ENCODE data around the gene RPS6KB2. TPM values are rescaled to one million over a fixed set of nuclear protein-coding genes. Genes with fewer than 3 reads are reported as not detected.

Gene RPS6KB2
- total and polyA plus RNA-seq, 2 of the 4 experiments (the other 2 are of a cell fraction) = 50.7 to 58.4 TPM

DNA sequence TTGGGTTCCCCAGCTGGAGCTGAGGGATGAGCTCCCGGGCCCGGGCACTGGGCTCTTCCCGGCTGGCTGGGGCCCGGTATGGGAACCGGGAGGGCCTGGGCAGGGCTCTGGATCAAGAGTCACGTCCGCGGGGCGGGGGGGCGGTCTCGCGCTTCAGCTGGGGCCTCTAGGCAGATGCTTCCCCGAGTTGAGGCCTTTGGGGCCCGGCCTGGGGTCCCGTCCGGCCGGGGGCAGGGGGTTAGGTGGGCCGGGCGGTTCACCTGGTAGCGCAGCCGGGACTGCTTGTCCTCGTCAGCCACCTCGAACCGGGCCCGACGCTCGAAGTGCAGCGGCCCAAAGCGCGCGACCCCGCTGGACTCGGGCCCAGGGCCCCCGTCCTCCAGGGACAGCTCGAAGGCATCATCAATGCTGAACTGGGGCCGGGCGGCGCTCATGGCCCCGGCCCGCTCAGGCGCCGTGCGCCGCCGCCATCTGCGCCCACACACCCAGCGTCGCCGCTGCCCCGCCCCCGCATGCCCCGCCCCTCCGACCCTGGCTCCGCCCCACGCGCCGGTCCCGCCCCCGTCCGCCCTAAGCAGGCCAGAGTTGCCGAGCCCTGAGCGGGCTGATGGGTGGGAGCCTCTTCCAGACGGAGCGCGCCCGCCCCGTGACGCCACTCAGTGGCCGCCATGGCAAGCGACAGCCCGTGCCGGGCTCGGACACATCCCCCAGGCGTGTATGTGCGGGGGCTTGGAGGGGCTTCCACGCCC is 40.6 kb downstream of the RPS6KB2 start, which contains the start of gene TMEM134:
Gene TMEM134 (minus strand): TSS at position 493 of the 749 bp plus-strand sequence. CDS start 59 bp downstream, at position 434.
- in situ Hi-C loops (cut with MboI; ENCODE audit: low sequenced_read_pairs) = no loop called here
- H3K14ac ChIP-seq (replicated peaks; ENCODE audit: low read depth, low read length) = peak within 1 kb of the TSS; percentile 98
- peak within 1 kb of the TSS; percentile 99 for H2AK9ac ChIP-seq (replicated peaks; ENCODE audit: low read depth, low read length, poor library complexity)
- TF ChIP-seq, protein P1, sequence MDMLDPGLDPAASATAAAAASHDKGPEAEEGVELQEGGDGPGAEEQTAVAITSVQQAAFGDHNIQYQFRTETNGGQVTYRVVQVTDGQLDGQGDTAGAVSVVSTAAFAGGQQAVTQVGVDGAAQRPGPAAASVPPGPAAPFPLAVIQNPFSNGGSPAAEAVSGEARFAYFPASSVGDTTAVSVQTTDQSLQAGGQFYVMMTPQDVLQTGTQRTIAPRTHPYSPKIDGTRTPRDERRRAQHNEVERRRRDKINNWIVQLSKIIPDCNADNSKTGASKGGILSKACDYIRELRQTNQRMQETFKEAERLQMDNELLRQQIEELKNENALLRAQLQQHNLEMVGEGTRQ (IDR thresholded peaks at IDR 0.05; ENCODE audit: low read depth, low read length) = peak; percentile 59; the same call in 1 of the 2 replicates
- TF ChIP-seq MAFK (IDR thresholded peaks at IDR 0.05; ENCODE audit: low read depth, low read length) (no peak), NFE2L2 (IDR thresholded peaks at IDR 0.05; ENCODE audit: low read depth, low read length) (no peak), RCOR1 (IDR thresholded peaks at IDR 0.05; ENCODE audit: insufficient replicate concordance, low read length) (no peak), RFX5 (IDR thresholded peaks at IDR 0.05; ENCODE audit: low read depth, low read length) (no peak), SMC3 (IDR thresholded peaks at IDR 0.05; ENCODE audit: low read depth, low read length) (peak; percentile 53; the same call in 1 of the 2 replicates), POLR2A (IDR thresholded peaks at IDR 0.05; ENCODE audit: low read depth, low read length) (peak; percentile 79), MAZ (IDR thresholded peaks at IDR 0.05; ENCODE audit: borderline replicate concordance, low read depth, low read length) (peak; percentile 88; the same call in 1 of the 2 replicates), RAD21 (IDR thresholded peaks at IDR 0.05; ENCODE audit: low read length) (peak; percentile 54), CHD1 (IDR thresholded peaks at IDR 0.05; ENCODE audit: low read depth, low read length) (no peak), CEBPB (IDR thresholded peaks at IDR 0.05; ENCODE audit: low read depth, low read length) (no peak), BHLHE40 (IDR thresholded peaks at IDR 0.05; ENCODE audit: low read depth, low read length) (peak; percentile 78; the same call in 1 of the 2 replicates), FOS (IDR thresholded peaks at IDR 0.05; ENCODE audit: low read depth, low read length) (no peak)
- TF ChIP-seq, protein P2, sequence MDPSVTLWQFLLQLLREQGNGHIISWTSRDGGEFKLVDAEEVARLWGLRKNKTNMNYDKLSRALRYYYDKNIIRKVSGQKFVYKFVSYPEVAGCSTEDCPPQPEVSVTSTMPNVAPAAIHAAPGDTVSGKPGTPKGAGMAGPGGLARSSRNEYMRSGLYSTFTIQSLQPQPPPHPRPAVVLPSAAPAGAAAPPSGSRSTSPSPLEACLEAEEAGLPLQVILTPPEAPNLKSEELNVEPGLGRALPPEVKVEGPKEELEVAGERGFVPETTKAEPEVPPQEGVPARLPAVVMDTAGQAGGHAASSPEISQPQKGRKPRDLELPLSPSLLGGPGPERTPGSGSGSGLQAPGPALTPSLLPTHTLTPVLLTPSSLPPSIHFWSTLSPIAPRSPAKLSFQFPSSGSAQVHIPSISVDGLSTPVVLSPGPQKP (IDR thresholded peaks at IDR 0.05; ENCODE audit: borderline replicate concordance, low read depth, low read length) = no peak

More for the DNA sequence above, 40.6 kb downstream of the RPS6KB2 start, which contains the start of gene TMEM134:
- peaks cover 4 to 24% of the 10 kb centered on the region in 2 experiments; a peak in 2 of 4 replicates for H3K79me1 ChIP-seq (ENCODE audit: low read depth in 1 of 2, low read length in 2 of 2)
- H3K4ac ChIP-seq (ENCODE audit: low read depth, low read length) = peak within 1 kb of the TSS; percentile 94
- peak within 1 kb of the TSS; percentile 52 for H3K56ac ChIP-seq (ENCODE audit: extremely low read depth, insufficient read depth, low read length)
- H4K8ac ChIP-seq (ENCODE audit: low read depth in 2 of 2, low read length in 2 of 2) = peak within 1 kb of the TSS; percentile 100
- BruUV-seq (replicated peaks) = no TSS peak
- 0% methylated on average over 32 of the region's 76 CpGs; no CpG with 5 or more reads in 1 of the 2 experiments for WGBS, 2 experiments (ENCODE audit: extremely low coverage in 2 of 2, insufficient read length in 1 of 2)
- H2BK120ac ChIP-seq (ENCODE audit: low read depth, low read length) = peak within 1 kb of the TSS; percentile 61
- ChIA-PET POLR2A (ENCODE audit: unreplicated experiment) (interaction anchor here (0.6 to 1.3 kb wide), 2 partner anchors 26 to 68 kb away, joined by 4 to 6 read pairs; partner anchors contain the start of genes CORO1B and PPP1CA), CTCF (interaction anchor here (0.7 to 1.5 kb wide), 2 partner anchors 67 to 117 kb away, joined by 3 read pairs; partner anchors contain the start of gene PPP1CA)
- peak within 1 kb of the TSS; percentile 66 for H2BK5ac ChIP-seq (ENCODE audit: low read depth, low read length, poor library complexity, severe bottlenecking)
- peak within 1 kb of the TSS; percentile 79 for H3K9ac ChIP-seq (ENCODE audit: low read depth, low read length)
- H3K36me3 ChIP-seq (ENCODE audit: control insufficient read depth, insufficient read depth, low read length) = peaks cover 2% of the 10 kb centered on the region; the same call in 1 of the 2 replicates
- ATAC-seq (ENCODE audit: low read depth) (peak; percentile 96), DNase-seq (peak; percentile 87)
- H4K91ac ChIP-seq (ENCODE audit: insufficient read depth, low read depth, low read length) = peak within 1 kb of the TSS; percentile 93
- peaks cover 12% of the 10 kb centered on the region for H3K9me1 ChIP-seq (ENCODE audit: insufficient read depth, low read length)
- H3K18ac ChIP-seq (ENCODE audit: low read depth, low read length) = peak within 1 kb of the TSS; percentile 16
- peak within 1 kb of the TSS; percentile 94 for H3K4me2 ChIP-seq (ENCODE audit: low read depth, low read length)
- peak within 1 kb of the TSS; percentile 60 for H4K5ac ChIP-seq (ENCODE audit: low read depth, low read length)
- no peaks in the 10 kb centered on the region for H4K20me1 ChIP-seq (ENCODE audit: insufficient read depth, low read length)
- H2AFZ ChIP-seq (replicated peaks; ENCODE audit: low read length, poor library complexity) = peak within 1 kb of the TSS; percentile 100
- no peak within 1 kb of the TSS for H2BK15ac ChIP-seq (ENCODE audit: low read depth, low read length)
- peaks cover 7% of the 10 kb centered on the region for H3K4me1 ChIP-seq (ENCODE audit: control insufficient read depth, insufficient read depth, low read length)
- peak within 1 kb of the TSS; percentile 87 for H2AK5ac ChIP-seq (ENCODE audit: low read depth, low read length)
- H3K23ac ChIP-seq (ENCODE audit: low read depth, low read length) = peak within 1 kb of the TSS; percentile 95
- H3K4me3 ChIP-seq (ENCODE audit: insufficient read depth, low read depth, low read length) = peak within 1 kb of the TSS; percentile 87
- peak within 1 kb of the TSS; percentile 78 for H3K27ac ChIP-seq (ENCODE audit: insufficient read depth, low read length)
- intact Hi-C loops (cut with micrococcal nuclease) = loop anchor here (1.0 kb wide), 1 partner anchor 26 kb away; the partner anchor contains the start of gene CORO1B
- H2BK20ac ChIP-seq (ENCODE audit: low read depth, low read length) = no peak within 1 kb of the TSS; the same call in 1 of the 2 replicates
- dilution Hi-C loops (cut with HindIII; ENCODE audit: low sequenced_read_pairs, unreplicated experiment) = no loop called here
- peaks cover 3% of the 10 kb centered on the region; the same call in 1 of the 2 replicates for H3K27me3 ChIP-seq (ENCODE audit: control insufficient read depth, insufficient read depth, low read length)
- no peaks in the 10 kb centered on the region for H3K9me3 ChIP-seq (ENCODE audit: control insufficient read depth, insufficient read depth, low read length)
